GM19099 (cell line): Measurements from ENCODE around the gene CRPPA.

Experiments
- POLR2A ChIP-seq: IDR thresholded peaks from 3 replicates; pipeline ENCODE4 v1.6.1; 2011; ENCODE audit warnings: low read depth; ENCODE audit not compliant: insufficient read length; ENCODE audit errors: extremely low read depth

The CRPPA gene

GRCh38 chr7:16421333-16422102, at the start of gene CRPPA:
CRPPA (minus strand) TSS chr7:16421538; CDS start chr7:16421322, 216 bp downstream.
- no peak for TF ChIP-seq POLR2A

GRCh38 chr7:16465469-16466361, 44.4 kb upstream of the CRPPA start, which contains the start of gene SOSTDC1:
SOSTDC1 (minus strand) TSS chr7:16465738; CDS start chr7:16465668, 70 bp downstream.
- TF ChIP-seq POLR2A = no peak

- no peak for TF ChIP-seq POLR2A
Measured at GRCh38 chr7:16463949-16464715, 42.8 kb upstream of the CRPPA start.

- no peak for TF ChIP-seq POLR2A
Measured at GRCh38 chr7:16463520-16463919, 42.2 kb upstream of the CRPPA start.

- no peak for TF ChIP-seq POLR2A
Measured at GRCh38 chr7:16462431-16462889, 41.1 kb upstream of the CRPPA start.

GRCh38 chr7:16460789-16461493, 39.6 kb upstream of the CRPPA start:
- no peak for TF ChIP-seq POLR2A

- no peak for TF ChIP-seq POLR2A
Measured at GRCh38 chr7:16455591-16455990, 34.3 kb upstream of the CRPPA start.

GRCh38 chr7:16450366-16450765, 29.0 kb upstream of the CRPPA start:
- TF ChIP-seq POLR2A = no peak

- TF ChIP-seq POLR2A = no peak
Measured at GRCh38 chr7:16447876-16448275, 26.5 kb upstream of the CRPPA start.

GRCh38 chr7:16446508-16446907, 25.2 kb upstream of the CRPPA start:
- no peak for TF ChIP-seq POLR2A

GRCh38 chr7:16438988-16439387, 17.6 kb upstream of the CRPPA start:
- no peak for TF ChIP-seq POLR2A

- no peak for TF ChIP-seq POLR2A
Measured at GRCh38 chr7:16436306-16436705, 15.0 kb upstream of the CRPPA start.

GRCh38 chr7:16433568-16434122, 12.3 kb upstream of the CRPPA start:
- no peak for TF ChIP-seq POLR2A

- no peak for TF ChIP-seq POLR2A
Measured at GRCh38 chr7:16432425-16432731, 11.0 kb upstream of the CRPPA start.
